GM12878 (cell line): ENCODE results near the gene DCTN1. TPM values are rescaled to one million over a fixed set of nuclear protein-coding genes. Genes with fewer than 3 reads are reported as not detected.
A peak's percentile ranks its signal among the peaks of the same experiment; 100 is the strongest.

Source experiments
- ATAC-seq: fragments of 200-7000 bp; cut with Tn5 transposase; 3 replicates; pipeline ENCODE4 v1.9.1; 2020; ENCODE audit warnings: mild to moderate bottlenecking, moderate library complexity
- BruUV-seq: library from RNA; stranded (reverse); fragments of 400-500 nt; replicated peaks from 2 replicates; lab custom pipeline; 2021; lab: Mats Ljungman, UMichigan
- CTCF ChIA-PET: fragments of 300-600 bp; sonication (Branson Sonifier 250); formaldehyde crosslinking; extraction: SDS; loops from one replicate; lab custom pipeline; 2021; ENCODE audit warnings: inconsistent platforms; lab: Yijun Ruan, JAX
- POLR2A ChIA-PET: fragments of 350-600 bp; formaldehyde crosslinking; extraction: SDS; loops from one replicate; lab custom pipeline; 2021; ENCODE audit warnings: inconsistent platforms; lab: Charles Lee
- RAD21 ChIA-PET: fragments of 300-600 bp; sonication (Branson Sonifier 250); formaldehyde crosslinking; loops from one replicate; lab custom pipeline; 2023; ENCODE audit warnings: antibody characterized with exemption; ENCODE audit not compliant: unreplicated experiment; lab: Charles Lee
- SMC1A ChIA-PET: fragments of 300-600 bp; sonication (Branson Sonifier 250); formaldehyde crosslinking; loops from one replicate; lab custom pipeline; 2023; ENCODE audit not compliant: unreplicated experiment, uncharacterized antibody; lab: Charles Lee
- DNase-seq: peaks from one replicate; pipeline ENCODE4 v3.0.0-alpha.2; 2011; ENCODE audit warnings: low read depth, low spot score
- FAIRE-seq: peaks from 3 replicates; lab custom pipeline; 2011; peaks lifted over from hg19 to GRCh38; lab: Jason Lieb, UNC
- H2AFZ ChIP-seq: 2 replicates; pipeline ENCODE4 v1.6.0; 2011; ENCODE audit warnings: low read depth, low read length, control low read depth; ENCODE audit not compliant: control insufficient read depth
- H3K27ac ChIP-seq: 2 replicates; pipeline ENCODE4 v1.5.1; 2011; ENCODE audit warnings: control low read depth; ENCODE audit not compliant: control insufficient read depth, insufficient read depth
- H3K27me3 ChIP-seq, 2 experiments: replicated peaks in 1 of 2; 2 replicates each; pipeline versions ENCODE4 v1.6.0 to v1.6.1; 2011; ENCODE audit warnings: low read length in 1 of 2; ENCODE audit not compliant: control insufficient read depth in 2 of 2, insufficient read depth in 2 of 2
- H3K36me3 ChIP-seq, 2 experiments: 2 replicates each; pipeline ENCODE4 v1.5.1; 2011; ENCODE audit warnings: low read length in 1 of 2; ENCODE audit not compliant: control insufficient read depth in 2 of 2, insufficient read depth in 2 of 2
- H3K4me1 ChIP-seq: 2 replicates; pipeline ENCODE4 v1.6.1; 2011; ENCODE audit warnings: mild to moderate bottlenecking, low read length, moderate library complexity, mixed read lengths; ENCODE audit not compliant: control insufficient read depth, insufficient read depth
- H3K4me2 ChIP-seq: 2 replicates; pipeline ENCODE4 v1.6.0; 2011; ENCODE audit warnings: control low read depth; ENCODE audit not compliant: control insufficient read depth, insufficient read depth
- H3K4me3 ChIP-seq: fragments of 200-600 bp; sonication (generic); 2 replicates; pipeline ENCODE4 v1.5.1; 2016
- H3K79me2 ChIP-seq: 2 replicates; pipeline ENCODE4 v1.6.0; 2011; ENCODE audit warnings: low read length; ENCODE audit not compliant: control insufficient read depth, insufficient read depth
- H3K9ac ChIP-seq: 2 replicates; pipeline ENCODE4 v1.8.0; 2011; ENCODE audit warnings: low read length, control low read depth, mixed read lengths; ENCODE audit not compliant: control insufficient read depth, insufficient read depth
- H3K9me3 ChIP-seq: replicated peaks from 3 replicates; pipeline ENCODE4 v1.5.1; 2011; ENCODE audit warnings: mild to moderate bottlenecking, low read length; ENCODE audit not compliant: control insufficient read depth, insufficient read depth
- H4K20me1 ChIP-seq: 2 replicates; pipeline ENCODE4 v1.6.0; 2011; ENCODE audit not compliant: control insufficient read depth, insufficient read depth
- IRF3 ChIP-seq: fragments of 450-650 bp; IDR thresholded peaks from 2 replicates; pipeline ENCODE4 v1.6.1; 2014; ENCODE audit warnings: mild to moderate bottlenecking
- PAX8 ChIP-seq: fragments of 450-650 bp; IDR thresholded peaks from 2 replicates; pipeline ENCODE4 v1.6.1; 2017; ENCODE audit warnings: mild to moderate bottlenecking, moderate library complexity
- POLR2A ChIP-seq: IDR thresholded peaks from 2 replicates; pipeline ENCODE4 v1.6.1; 2011; ENCODE audit warnings: low read depth, mild to moderate bottlenecking, low read length
- RFX5 ChIP-seq: IDR thresholded peaks from 2 replicates; pipeline ENCODE4 v1.6.1; 2011; ENCODE audit warnings: low read depth, low read length, improper control_type of control experiment
- STAT3 ChIP-seq: IDR thresholded peaks from 2 replicates; pipeline ENCODE4 v1.6.1; 2011; ENCODE audit warnings: low read depth, low read length, improper control_type of control experiment
- TCF12 ChIP-seq: IDR thresholded peaks from 2 replicates; pipeline ENCODE4 v1.6.1; 2011; ENCODE audit warnings: low read depth, mild to moderate bottlenecking, low read length
- ZBTB33 ChIP-seq: fragments of 450-650 bp; IDR thresholded peaks from 2 replicates; pipeline ENCODE4 v1.6.1; 2017; ENCODE audit warnings: mild to moderate bottlenecking
- ZNF207 ChIP-seq: fragments of 450-650 bp; IDR thresholded peaks from 2 replicates; pipeline ENCODE4 v1.6.1; 2014; ENCODE audit warnings: antibody characterized with exemption, mild to moderate bottlenecking, borderline replicate concordance
- ZNF274 ChIP-seq: IDR thresholded peaks from one replicate; pipeline ENCODE4 v1.8.0; 2011; ENCODE audit not compliant: insufficient read length, insufficient read depth
- WGBS: methylation state at CpG from one replicate; pipeline ENCODE4 v1.1.6; 2016; ENCODE audit warnings: low lambda C conversion rate; ENCODE audit not compliant: insufficient replicate concordance, insufficient coverage; ENCODE audit errors: missing lambda C conversion rate; 5-methylcytosine and 5-hydroxymethylcytosine counted together
- in situ Hi-C: fragments of 300-500 bp; cut with MboI; formaldehyde crosslinking; loops from 9 replicates; pipeline ENCODE4 v1.14.3; 2018; ENCODE audit warnings: mixed read lengths
- intact Hi-C: fragments of 100-400 bp; cut with micrococcal nuclease; formaldehyde crosslinking; loops from one replicate; pipeline ENCODE4 v1.14.2; 2022; ENCODE audit not compliant: unreplicated experiment
- polyA plus RNA-seq, 11 experiments: library from polyadenylated mRNA; depleted of rRNA in 4 of 11; unstranded in 6 of 11; stranded (reverse) in 5 of 11; fragments of >200 nt; fragmentation: Nextera tagmentation in 4 of 11; fragmentation: Illumina TruSeq in 1 of 11; extraction: Ambion mirVana in 4 of 11; extraction: Trizol in 1 of 11; gene quantifications; 1 replicate in 1 of 11; 2 replicates in 10 of 11; pipeline versions ENCODE4 v1.2.1 to v1.2.3, GENCODE V29; 2011 to 2016; ENCODE audit warnings: inconsistent platforms in 2 of 11, missing spikeins in 2 of 11, low read depth in 1 of 11
- total RNA-seq, 4 experiments: library from RNA; depleted of rRNA in 3 of 4; stranded (reverse); fragments of >200 nt in 3 of 4; fragmentation: Illumina TruSeq in 1 of 4; extraction: Trizol in 1 of 4; gene quantifications; 2 replicates each; pipeline versions ENCODE4 v1.2.1 to v1.2.3, GENCODE V29; 2013 to 2021

DCTN1 gene
- total and polyA plus RNA-seq, 10 of the 15 experiments (the other 5 are each of a cell fraction or from before 2014, with no cell fraction given) = 44.1 to 116 (median 64.8) TPM

- RAD21 ChIA-PET = no interaction called here
- no peaks in the 10 kb centered on the region for H3K9me3 ChIP-seq
- no peak overlapping the region for H3K27ac ChIP-seq
- no peaks in the 10 kb centered on the region for H3K27me3 ChIP-seq
- FAIRE-seq (no peak), DNase-seq (no peak), ATAC-seq (no peak)
- H3K79me2 ChIP-seq = no peaks in the 10 kb centered on the region
- POLR2A ChIA-PET = no interaction called here
- no TSS peak for BruUV-seq
- no peak overlapping the region for H3K9ac ChIP-seq
- peak overlapping the region; percentile 88 for H3K4me2 ChIP-seq
- H3K4me1 ChIP-seq = peaks cover 36% of the 10 kb centered on the region
- 0 out of 2 replicates have a peak overlapping the region, but pooled peaks have one; percentile 46 for H3K4me3 ChIP-seq
- no peaks in the 10 kb centered on the region for H3K36me3 ChIP-seq
- WGBS = 88% methylated on average over 19 of the region's 19 CpGs
- CTCF ChIA-PET = interaction anchor here (1.0 to 1.6 kb wide), 2 partner anchors 14 to 174 kb away, joined by 3 read pairs; no protein-coding TSS in a partner anchor
- H4K20me1 ChIP-seq = no peaks in the 10 kb centered on the region
- H2AFZ ChIP-seq = peak overlapping the region; percentile 86
- in situ Hi-C loops = no loop called here
- TF ChIP-seq POLR2A = no peak
- no peak for TF ChIP-seq STAT3
- no peak for TF ChIP-seq TCF12
- no peak for TF ChIP-seq ZBTB33
- TF ChIP-seq PAX8 = no peak
- TF ChIP-seq IRF3 = no peak
- no peak for TF ChIP-seq RFX5
- TF ChIP-seq ZNF207 = no peak
- TF ChIP-seq ZNF274 = no peak
- intact Hi-C loops = no loop called here
- SMC1A ChIA-PET = interaction anchor here (0.8 kb wide), 1 partner anchor 17 kb away, joined by 3 read pairs; no protein-coding TSS in a partner anchor
Observed at GRCh38 chr2:74414441-74414840, 34.3 kb upstream of the DCTN1 start.
